Panc1 (cell line): Measurements from ENCODE around the gene CUX1. TPM values are rescaled to one million over a fixed set of nuclear protein-coding genes. Genes with fewer than 3 reads are reported as not detected.

Source experiments
- ATAC-seq: fragments of 200-7000 bp; cut with Tn5 transposase; 2 replicates; pipeline ENCODE4 v1.9.1; 2020; ENCODE audit warnings: mild to moderate bottlenecking, moderate library complexity
- BruUV-seq: library from RNA; stranded (reverse); fragments of 400-500 nt; replicated peaks from 2 replicates; lab custom pipeline; 2021; lab: Mats Ljungman, UMichigan
- CTCF ChIA-PET: fragments of 300-600 bp; sonication (Branson Sonifier 250); formaldehyde crosslinking; loops from one replicate; lab custom pipeline; 2022; ENCODE audit warnings: antibody characterized with exemption; lab: Charles Lee
- POLR2A ChIA-PET: fragments of 300-600 bp; sonication (Branson Sonifier 250); formaldehyde crosslinking; loops from one replicate; lab custom pipeline; 2022; ENCODE audit warnings: antibody characterized with exemption; lab: Charles Lee
- DNase-seq: peaks from one replicate; pipeline ENCODE4 v3.0.0-alpha.2; 2010; ENCODE audit warnings: low read depth, low spot score
- H3K27ac ChIP-seq: 2 replicates; pipeline ENCODE4 v1.5.1; 2011; ENCODE audit warnings: mild to moderate bottlenecking, low read length, inconsistent platforms
- H3K27me3 ChIP-seq: fragments of 200-500 bp; sonication (Bioruptor generic); 2 replicates; pipeline ENCODE4 v1.6.0; 2014; ENCODE audit warnings: low read length, inconsistent platforms; ENCODE audit not compliant: control insufficient read depth, insufficient read depth
- H3K36me3 ChIP-seq: fragments of 200-500 bp; sonication (Bioruptor generic); 2 replicates; pipeline ENCODE4 v1.5.1; 2014; ENCODE audit warnings: inconsistent platforms, mild to moderate bottlenecking, low read length, moderate library complexity; ENCODE audit not compliant: control insufficient read depth, insufficient read depth
- H3K4me1 ChIP-seq: 2 replicates; pipeline ENCODE4 v1.5.1; 2011; ENCODE audit warnings: inconsistent platforms, mild to moderate bottlenecking, low read length, moderate library complexity; ENCODE audit not compliant: control insufficient read depth, insufficient read depth
- H3K4me3 ChIP-seq, 2 experiments: 2 replicates each; pipeline ENCODE4 v1.5.1; 2011 to 2012; ENCODE audit warnings: low read depth in 2 of 2, low read length in 2 of 2, mild to moderate bottlenecking in 2 of 2, inconsistent platforms in 1 of 2, moderate library complexity in 1 of 2
- H3K9me3 ChIP-seq: fragments of 200-500 bp; sonication (Bioruptor generic); 2 replicates; pipeline ENCODE4 v1.5.1; 2014; ENCODE audit warnings: low read depth, mild to moderate bottlenecking, inconsistent platforms, low read length, moderate library complexity; ENCODE audit not compliant: control insufficient read depth, insufficient read depth
- POLR2AphosphoS5 ChIP-seq: IDR thresholded peaks from 2 replicates; pipeline ENCODE4 v1.6.1; 2012; ENCODE audit warnings: mild to moderate bottlenecking, low read depth, low read length, moderate library complexity
- SIN3A ChIP-seq: IDR thresholded peaks from 2 replicates; pipeline ENCODE4 v1.6.1; 2012; ENCODE audit warnings: low read depth, mild to moderate bottlenecking, low read length, moderate library complexity, borderline replicate concordance; ENCODE audit not compliant: insufficient read depth
- TCF7L2 ChIP-seq: IDR thresholded peaks from 2 replicates; pipeline ENCODE4 v1.6.1; 2011; ENCODE audit warnings: mild to moderate bottlenecking, low read depth, low read length, inconsistent platforms
- in situ Hi-C: cut with HindIII; loops from 2 replicates; pipeline ENCODE4 v1.10.0; 2016; ENCODE audit warnings: low sequenced_read_pairs, low pct_unique_long_range_greater_than_20kb
- intact Hi-C: fragments of 100-400 bp; cut with micrococcal nuclease; formaldehyde crosslinking; loops from one replicate; pipeline ENCODE4 v1.10.0; 2022; ENCODE audit not compliant: unreplicated experiment
- total RNA-seq: library from RNA; stranded (reverse); gene quantifications from one replicate; pipeline ENCODE4 v1.2.1, GENCODE V29; 2021; ENCODE audit not compliant: unreplicated experiment
- TF ChIP-seq, protein P1 (sequence below): fragments of 450-650 bp; IDR thresholded peaks from 2 replicates; pipeline ENCODE4 v1.5.1; 2017; ENCODE audit warnings: mild to moderate bottlenecking
- TF ChIP-seq, protein P2 (sequence below), 2 experiments: IDR thresholded peaks; 2 replicates each; pipeline ENCODE4 v1.6.1; 2011 to 2012; ENCODE audit warnings: low read depth in 2 of 2, control low read depth in 1 of 2, low read length in 1 of 2, mild to moderate bottlenecking in 1 of 2, moderate library complexity in 1 of 2; ENCODE audit not compliant: insufficient read depth in 1 of 2

CUX1 gene
- total RNA-seq, 1 experiment from 2014 or later, result 50.9 TPM

DNA sequence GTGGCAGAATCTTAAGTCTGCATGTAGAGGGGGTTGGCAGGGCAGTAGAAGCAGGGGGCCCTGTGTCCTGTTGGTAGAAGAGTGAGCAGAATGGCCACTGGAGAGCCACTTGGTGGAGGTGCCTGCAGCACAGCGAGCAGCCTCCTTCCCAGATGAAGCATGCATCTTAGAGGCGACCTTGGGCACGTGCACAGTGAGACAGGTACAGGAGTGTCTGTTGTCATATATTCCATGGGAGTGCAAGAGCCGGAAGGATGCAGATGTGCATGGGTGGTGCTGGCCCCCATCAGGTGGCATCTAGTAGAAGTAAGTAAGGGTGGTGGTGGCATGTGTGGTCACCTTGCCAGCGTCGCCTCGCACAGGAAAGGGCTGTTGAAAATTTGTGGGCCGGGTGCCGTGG, 53.9 kb downstream of the CUX1 start:
- intact Hi-C loops, result no loop called here
- in situ Hi-C loops, result no loop called here
- peaks cover 34% of the 10 kb centered on the region for H3K4me1 ChIP-seq

DNA sequence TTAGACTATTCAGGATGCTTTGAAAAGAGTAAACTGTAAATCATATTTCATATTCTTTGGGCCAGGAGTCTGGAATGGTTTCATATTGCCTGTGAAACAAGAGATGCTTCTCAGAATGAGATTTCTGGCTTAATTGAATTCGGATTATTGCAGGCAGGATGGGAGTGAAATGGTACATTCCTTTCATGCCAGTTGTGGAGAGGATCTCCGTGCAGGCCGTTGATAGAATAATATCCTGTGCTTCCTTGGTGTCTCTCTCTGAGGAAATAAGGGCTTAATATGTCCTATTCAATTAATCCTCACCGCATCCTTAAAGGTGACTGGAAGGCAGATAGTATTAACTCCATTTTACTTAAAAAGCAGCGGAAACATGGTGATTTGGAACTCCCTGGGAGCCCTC, 56.6 kb downstream of the CUX1 start:
- no peak for TF ChIP-seq TCF7L2
- no peak for TF ChIP-seq SIN3A
- TF ChIP-seq, protein P1, sequence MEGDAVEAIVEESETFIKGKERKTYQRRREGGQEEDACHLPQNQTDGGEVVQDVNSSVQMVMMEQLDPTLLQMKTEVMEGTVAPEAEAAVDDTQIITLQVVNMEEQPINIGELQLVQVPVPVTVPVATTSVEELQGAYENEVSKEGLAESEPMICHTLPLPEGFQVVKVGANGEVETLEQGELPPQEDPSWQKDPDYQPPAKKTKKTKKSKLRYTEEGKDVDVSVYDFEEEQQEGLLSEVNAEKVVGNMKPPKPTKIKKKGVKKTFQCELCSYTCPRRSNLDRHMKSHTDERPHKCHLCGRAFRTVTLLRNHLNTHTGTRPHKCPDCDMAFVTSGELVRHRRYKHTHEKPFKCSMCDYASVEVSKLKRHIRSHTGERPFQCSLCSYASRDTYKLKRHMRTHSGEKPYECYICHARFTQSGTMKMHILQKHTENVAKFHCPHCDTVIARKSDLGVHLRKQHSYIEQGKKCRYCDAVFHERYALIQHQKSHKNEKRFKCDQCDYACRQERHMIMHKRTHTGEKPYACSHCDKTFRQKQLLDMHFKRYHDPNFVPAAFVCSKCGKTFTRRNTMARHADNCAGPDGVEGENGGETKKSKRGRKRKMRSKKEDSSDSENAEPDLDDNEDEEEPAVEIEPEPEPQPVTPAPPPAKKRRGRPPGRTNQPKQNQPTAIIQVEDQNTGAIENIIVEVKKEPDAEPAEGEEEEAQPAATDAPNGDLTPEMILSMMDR, result no peak
- no peak for TF ChIP-seq POLR2AphosphoS5
- TF ChIP-seq, protein P2, sequence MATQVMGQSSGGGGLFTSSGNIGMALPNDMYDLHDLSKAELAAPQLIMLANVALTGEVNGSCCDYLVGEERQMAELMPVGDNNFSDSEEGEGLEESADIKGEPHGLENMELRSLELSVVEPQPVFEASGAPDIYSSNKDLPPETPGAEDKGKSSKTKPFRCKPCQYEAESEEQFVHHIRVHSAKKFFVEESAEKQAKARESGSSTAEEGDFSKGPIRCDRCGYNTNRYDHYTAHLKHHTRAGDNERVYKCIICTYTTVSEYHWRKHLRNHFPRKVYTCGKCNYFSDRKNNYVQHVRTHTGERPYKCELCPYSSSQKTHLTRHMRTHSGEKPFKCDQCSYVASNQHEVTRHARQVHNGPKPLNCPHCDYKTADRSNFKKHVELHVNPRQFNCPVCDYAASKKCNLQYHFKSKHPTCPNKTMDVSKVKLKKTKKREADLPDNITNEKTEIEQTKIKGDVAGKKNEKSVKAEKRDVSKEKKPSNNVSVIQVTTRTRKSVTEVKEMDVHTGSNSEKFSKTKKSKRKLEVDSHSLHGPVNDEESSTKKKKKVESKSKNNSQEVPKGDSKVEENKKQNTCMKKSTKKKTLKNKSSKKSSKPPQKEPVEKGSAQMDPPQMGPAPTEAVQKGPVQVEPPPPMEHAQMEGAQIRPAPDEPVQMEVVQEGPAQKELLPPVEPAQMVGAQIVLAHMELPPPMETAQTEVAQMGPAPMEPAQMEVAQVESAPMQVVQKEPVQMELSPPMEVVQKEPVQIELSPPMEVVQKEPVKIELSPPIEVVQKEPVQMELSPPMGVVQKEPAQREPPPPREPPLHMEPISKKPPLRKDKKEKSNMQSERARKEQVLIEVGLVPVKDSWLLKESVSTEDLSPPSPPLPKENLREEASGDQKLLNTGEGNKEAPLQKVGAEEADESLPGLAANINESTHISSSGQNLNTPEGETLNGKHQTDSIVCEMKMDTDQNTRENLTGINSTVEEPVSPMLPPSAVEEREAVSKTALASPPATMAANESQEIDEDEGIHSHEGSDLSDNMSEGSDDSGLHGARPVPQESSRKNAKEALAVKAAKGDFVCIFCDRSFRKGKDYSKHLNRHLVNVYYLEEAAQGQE (IDR thresholded peaks at IDR 0.05; ENCODE audit: insufficient read depth in 1 of 2, low read depth in 2 of 2, low read length in 1 of 2), result no peak
- Histone ChIP-seq H3K4me1 (peaks cover 26% of the 10 kb centered on the region), H3K27me3 (no peaks in the 10 kb centered on the region), H3K4me3 (no peak overlapping the region), H3K36me3 (no peaks in the 10 kb centered on the region), H3K9me3 (no peaks in the 10 kb centered on the region), H3K27ac (no peak overlapping the region)
- ChIA-PET POLR2A (no interaction called here), CTCF (no interaction called here)
- in situ Hi-C loops, result no loop called here
- ATAC-seq (no peak), DNase-seq (no peak)
- no TSS peak for BruUV-seq
- intact Hi-C loops, result no loop called here

More for the DNA sequence above, 53.9 kb downstream of the CUX1 start:
- ATAC-seq, result no peak
- Histone ChIP-seq H3K4me3 (no peak overlapping the region), H3K27me3 (no peaks in the 10 kb centered on the region), H3K27ac (no peak overlapping the region), H3K36me3 (no peaks in the 10 kb centered on the region), H3K9me3 (no peaks in the 10 kb centered on the region)
- no TSS peak for BruUV-seq
- no peak for TF ChIP-seq SIN3A
- TF ChIP-seq TCF7L2, result no peak
- TF ChIP-seq, protein P1, result no peak
- TF ChIP-seq, protein P2 (IDR thresholded peaks at IDR 0.05; ENCODE audit: insufficient read depth in 1 of 2, low read depth in 2 of 2, low read length in 1 of 2), result no peak
- TF ChIP-seq POLR2AphosphoS5, result no peak
- no peak for DNase-seq
- ChIA-PET CTCF (interaction anchor here (0.6 kb wide), 1 partner anchor 1289 kb away, joined by 4 read pairs; no protein-coding TSS in a partner anchor), POLR2A (no interaction called here)
